ENCODE measurements around the gene DCAF6.

The DCAF6 gene

GRCh38 chr1:168005529-168005928 lies 69.0 kb downstream of the DCAF6 start:
- no peak for TF ChIP-seq CTCF (IDR thresholded peaks at IDR 0.05)
- TF ChIP-seq ZFX (IDR thresholded peaks at IDR 0.05; ENCODE audit: borderline replicate concordance), result no peak; the same call in 1 of the 2 replicates
- no peak overlapping the region for H3K27ac ChIP-seq

- TF ChIP-seq ZFX (IDR thresholded peaks at IDR 0.05; ENCODE audit: borderline replicate concordance) (no peak), CTCF (IDR thresholded peaks at IDR 0.05) (no peak)
- H3K27ac ChIP-seq, result no peak overlapping the region
Observed at GRCh38 chr1:168007691-168008090, 71.2 kb downstream of the DCAF6 start.

- no peak for TF ChIP-seq CTCF (IDR thresholded peaks at IDR 0.05)
- TF ChIP-seq ZFX (IDR thresholded peaks at IDR 0.05; ENCODE audit: borderline replicate concordance), result no peak
- H3K27ac ChIP-seq, result no peak overlapping the region
Observed at GRCh38 chr1:168008595-168008994, 72.1 kb downstream of the DCAF6 start.

DNA sequence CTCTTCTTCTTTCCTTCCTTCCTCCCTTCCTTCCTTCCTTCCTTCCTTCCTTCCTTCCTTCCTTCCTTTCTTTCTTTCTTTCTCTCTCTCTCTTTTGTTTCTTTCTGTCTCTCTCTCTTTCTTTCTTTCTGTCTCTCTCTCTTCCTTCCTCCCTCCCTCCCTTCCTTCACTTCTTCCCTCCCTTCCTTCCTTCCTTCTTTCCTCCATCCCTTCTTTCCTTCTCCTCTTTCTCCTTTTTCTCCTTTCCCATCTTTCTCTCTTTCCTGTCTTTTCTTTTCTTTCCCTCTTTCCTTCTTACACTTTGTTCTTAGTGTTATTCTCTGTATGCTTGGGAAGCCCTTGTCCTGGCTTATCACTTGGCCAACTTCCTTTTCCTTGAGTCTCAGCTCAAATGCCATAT lies 72.8 kb downstream of the DCAF6 start:
- no peak overlapping the region for H3K27ac ChIP-seq
- TF ChIP-seq CTCF (IDR thresholded peaks at IDR 0.05), result no peak
- no peak for TF ChIP-seq ZFX (IDR thresholded peaks at IDR 0.05; ENCODE audit: borderline replicate concordance)

DNA sequence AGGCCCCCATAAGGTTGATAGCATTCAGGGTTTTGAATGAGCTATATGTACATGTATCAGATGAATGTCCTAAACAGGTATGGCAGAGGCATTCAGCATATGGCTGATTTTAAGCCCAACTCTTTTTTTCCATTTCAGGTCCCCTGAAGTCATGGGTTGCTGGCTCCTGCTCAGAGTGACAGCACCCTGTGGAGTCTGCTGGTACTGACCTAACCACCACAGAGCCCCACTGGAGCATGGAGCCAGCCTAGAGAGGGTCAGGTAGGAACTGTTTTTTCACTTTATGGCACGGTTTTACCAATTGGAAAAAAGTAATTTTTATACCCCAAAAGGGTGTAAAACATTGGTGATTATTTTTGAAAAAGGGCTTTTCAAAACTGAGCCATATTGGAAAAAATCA lies 82.9 kb downstream of the DCAF6 start:
- no peak for TF ChIP-seq CTCF (IDR thresholded peaks at IDR 0.05)
- TF ChIP-seq ZFX (IDR thresholded peaks at IDR 0.05; ENCODE audit: borderline replicate concordance), result no peak
- no peak overlapping the region for H3K27ac ChIP-seq

GRCh38 chr1:168031198-168031597 lies 94.7 kb downstream of the DCAF6 start:
- no peak for TF ChIP-seq CTCF (IDR thresholded peaks at IDR 0.05)
- TF ChIP-seq ZFX (IDR thresholded peaks at IDR 0.05; ENCODE audit: borderline replicate concordance), result no peak
- H3K27ac ChIP-seq, result no peak overlapping the region

- no peak overlapping the region for H3K27ac ChIP-seq
- no peak for TF ChIP-seq CTCF (IDR thresholded peaks at IDR 0.05)
- TF ChIP-seq ZFX (IDR thresholded peaks at IDR 0.05; ENCODE audit: borderline replicate concordance), result no peak
Observed at GRCh38 chr1:168031627-168032026, 95.1 kb downstream of the DCAF6 start.
